Gastrocnemius medialis (tissue), 4 donors: ENCODE data around the gene TCP11L2.

Experiments used
- CTCF ChIP-seq, 5 experiments: fragments of 450-650 bp in 3 of 5; fragments of 200-600 bp in 2 of 5; sonication (generic) in 2 of 5; IDR thresholded peaks in 4 of 5; conservative IDR thresholded peaks in 1 of 5; 1 replicate in 4 of 5; 2 replicates in 1 of 5; pipeline ENCODE4 v1.5.1; 2016 to 2019; ENCODE audit warnings: antibody characterized with exemption in 5 of 5, mild to moderate bottlenecking in 3 of 5, moderate library complexity in 3 of 5
- POLR2A ChIP-seq, 2 donors: fragments of 450-650 bp; IDR thresholded peaks; one replicate each; pipeline ENCODE4 v1.6.1; 2017; ENCODE audit warnings: antibody characterized with exemption in 2 of 2, mild to moderate bottlenecking in 2 of 2, moderate library complexity in 2 of 2

- TF ChIP-seq CTCF (IDR thresholded peaks at IDR 0.05 in 4 of 5, conservative IDR thresholded peaks at IDR 0.05 in 1 of 5) (no peak), POLR2A (IDR thresholded peaks at IDR 0.05) (no peak)
These were observed 18.8 kb downstream of the TCP11L2 start for GRCh38 chr12:106321139-106321850.
